HepG2 (cell line): Measurements from ENCODE around the gene AHSA1. TPM values are rescaled to one million over a fixed set of nuclear protein-coding genes. Genes with fewer than 3 reads are reported as not detected.

ENCODE experiments used
- ATAC-seq: fragments of 200-7000 bp; cut with Tn5 transposase; 3 replicates; pipeline ENCODE4 v1.9.1; 2020; ENCODE audit warnings: mild to moderate bottlenecking, moderate library complexity
- BruUV-seq: library from RNA; stranded (reverse); fragments of 400-500 nt; replicated peaks from 2 replicates; lab custom pipeline; 2021; lab: Mats Ljungman, UMichigan
- CTCF ChIA-PET: fragments of 300-600 bp; formaldehyde crosslinking; extraction: SDS; loops from one replicate; lab custom pipeline; 2021; ENCODE audit warnings: low total read pairs, inconsistent platforms, low intra/inter-chr PET ratio; lab: Yijun Ruan, JAX
- POLR2A ChIA-PET: fragments of 350-600 bp; sonication (Branson Sonifier 250); formaldehyde crosslinking; loops from one replicate; lab custom pipeline; 2020; ENCODE audit warnings: antibody characterized with exemption, inconsistent platforms; lab: Yijun Ruan, JAX
- DNase-seq: peaks from one replicate; pipeline ENCODE4 v3.0.0-alpha.2; 2015; ENCODE audit warnings: low spot score
- FAIRE-seq: peaks from 3 replicates; lab custom pipeline; 2011; peaks lifted over from hg19 to GRCh38; lab: Jason Lieb, UNC
- H2AFZ ChIP-seq: one replicate; pipeline ENCODE4 v1.6.1; 2011; ENCODE audit warnings: low read length, inconsistent platforms
- H3K27ac ChIP-seq: fragments of 300-600 bp; 3 replicates; pipeline ENCODE4 v1.8.0; 2011; ENCODE audit warnings: mixed run types, mild to moderate bottlenecking, mixed read lengths, low read length, inconsistent platforms; ENCODE audit not compliant: insufficient read depth; ENCODE audit errors: extremely low read length
- H3K27me3 ChIP-seq, 2 experiments: fragments of 200-600 bp in 1 of 2; 2 replicates in 1 of 2; 3 replicates in 1 of 2; pipeline versions ENCODE4 v1.6.0 to v1.8.0; 2011; ENCODE audit warnings: low read length in 2 of 2, mild to moderate bottlenecking in 2 of 2, moderate library complexity in 2 of 2, inconsistent platforms in 1 of 2; ENCODE audit not compliant: insufficient read depth in 2 of 2, control insufficient read depth in 1 of 2
- H3K36me3 ChIP-seq, 2 experiments: fragments of 200-600 bp in 1 of 2; replicated peaks in 1 of 2; 2 replicates in 1 of 2; 3 replicates in 1 of 2; pipeline versions ENCODE4 v1.5.1 to v1.8.0; 2011; ENCODE audit warnings: low read length in 2 of 2, inconsistent platforms in 1 of 2; ENCODE audit not compliant: insufficient read depth in 2 of 2, control insufficient read depth in 1 of 2
- H3K4me1 ChIP-seq: 2 replicates; pipeline ENCODE4 v1.5.1; 2012; ENCODE audit warnings: low read length, inconsistent platforms; ENCODE audit not compliant: insufficient read depth
- H3K4me2 ChIP-seq: 2 replicates; pipeline ENCODE4 v1.6.0; 2011; ENCODE audit warnings: low read depth, low read length, inconsistent platforms
- H3K4me3 ChIP-seq, 3 experiments: fragments of 200-600 bp in 1 of 3; sonication (generic), shearing (Covaris generic) in 1 of 3; replicated peaks in 1 of 3; 2 replicates each; pipeline ENCODE4 v1.5.1; 2011 to 2016; ENCODE audit warnings: low read length in 3 of 3, inconsistent platforms in 2 of 3, low read depth in 2 of 3, mild to moderate bottlenecking in 2 of 3, control low read depth in 1 of 3, mixed read lengths in 1 of 3; ENCODE audit not compliant: insufficient read depth in 1 of 3
- H3K79me2 ChIP-seq: one replicate; pipeline ENCODE4 v1.6.1; 2011; ENCODE audit warnings: low read length, inconsistent platforms; ENCODE audit not compliant: insufficient read depth
- H3K9ac ChIP-seq: 2 replicates; pipeline ENCODE4 v1.6.0; 2011; ENCODE audit warnings: mild to moderate bottlenecking, low read depth, low read length, inconsistent platforms; ENCODE audit not compliant: insufficient read depth
- H3K9me3 ChIP-seq: 2 replicates; pipeline ENCODE4 v1.5.1; 2012; ENCODE audit warnings: mild to moderate bottlenecking, low read length
- H4K20me1 ChIP-seq: 2 replicates; pipeline ENCODE4 v1.6.0; 2011; ENCODE audit warnings: inconsistent platforms, mild to moderate bottlenecking, low read length, moderate library complexity; ENCODE audit not compliant: insufficient read depth
- ELF3 ChIP-seq: IDR thresholded peaks from 2 replicates; pipeline ENCODE4 v1.6.1; 2016; ENCODE audit warnings: missing genetic modification reagents, missing compliant biosample characterization
- ETV6 ChIP-seq: sonication (generic); formaldehyde crosslinking; conservative IDR thresholded peaks from 2 replicates; pipeline ENCODE4 v1.4.0; 2020; ENCODE audit warnings: missing genetic modification reagents
- HMGA1 ChIP-seq: sonication (generic); formaldehyde crosslinking; conservative IDR thresholded peaks from 2 replicates; pipeline ENCODE4 v1.4.0; 2020; ENCODE audit warnings: missing genetic modification reagents
- HOXA9 ChIP-seq: sonication (generic); formaldehyde crosslinking; IDR thresholded peaks from 2 replicates; pipeline ENCODE4 v1.8.1; 2022; ENCODE audit warnings: missing genetic modification reagents, mild to moderate bottlenecking, moderate library complexity, borderline replicate concordance
- KLF16 ChIP-seq, 2 experiments: sonication (generic) in 1 of 2; formaldehyde crosslinking in 1 of 2; IDR thresholded peaks; 2 replicates each; pipeline versions ENCODE4 v1.6.1 to v1.8.0; 2016 to 2023; ENCODE audit warnings: missing genetic modification reagents in 2 of 2, missing compliant biosample characterization in 1 of 2
- MXD1 ChIP-seq: sonication (generic); formaldehyde crosslinking; IDR thresholded peaks from 2 replicates; pipeline ENCODE4 v1.4.0; 2020; ENCODE audit warnings: mild to moderate bottlenecking, missing genetic modification reagents
- NFE2 ChIP-seq: sonication (generic); formaldehyde crosslinking; IDR thresholded peaks from 2 replicates; pipeline ENCODE4 v1.4.0; 2020; ENCODE audit warnings: missing genetic modification reagents
- POGK ChIP-seq: sonication (generic); formaldehyde crosslinking; conservative IDR thresholded peaks from 2 replicates; pipeline ENCODE4 v1.8.0; 2022; ENCODE audit warnings: mild to moderate bottlenecking, moderate library complexity, missing genetic modification reagents
- SOX6 ChIP-seq, 2 experiments: fragments of 450-650 bp in 1 of 2; sonication (generic) in 1 of 2; formaldehyde crosslinking in 1 of 2; IDR thresholded peaks; 2 replicates each; pipeline versions ENCODE4 v1.4.0 to v1.6.1; 2017 to 2020; ENCODE audit warnings: antibody characterized with exemption in 1 of 2, mild to moderate bottlenecking in 1 of 2, missing genetic modification reagents in 1 of 2
- U2AF1 ChIP-seq: fragments of 200-400 bp; formaldehyde crosslinking; optimal IDR thresholded peaks from 2 replicates; pipeline ENCODE3; 2017; ENCODE audit warnings: mild to moderate bottlenecking, low read depth, low read length
- ZBTB38 ChIP-seq: sonication (generic); formaldehyde crosslinking; IDR thresholded peaks from 2 replicates; pipeline ENCODE4 v1.5.1; 2020; ENCODE audit warnings: mild to moderate bottlenecking, missing genetic modification reagents
- ZIK1 ChIP-seq: sonication (generic); formaldehyde crosslinking; IDR thresholded peaks from 2 replicates; pipeline ENCODE4 v1.5.0; 2020; ENCODE audit warnings: mild to moderate bottlenecking, low read depth, missing genetic modification reagents, borderline replicate concordance
- ZNF253 ChIP-seq: sonication (generic); formaldehyde crosslinking; IDR thresholded peaks from 2 replicates; pipeline ENCODE4 v1.8.0; 2022; ENCODE audit warnings: mild to moderate bottlenecking, missing genetic modification reagents, borderline replicate concordance
- ZNF557 ChIP-seq: sonication (generic); formaldehyde crosslinking; IDR thresholded peaks from 2 replicates; pipeline ENCODE4 v1.4.0; 2020; ENCODE audit warnings: missing genetic modification reagents
- ZNF639 ChIP-seq: conservative IDR thresholded peaks from 2 replicates; pipeline ENCODE4 v1.6.1; 2018; ENCODE audit warnings: missing genetic modification reagents
- ZNF773 ChIP-seq: sonication (generic); formaldehyde crosslinking; IDR thresholded peaks from 2 replicates; pipeline ENCODE4 v1.4.0; 2020; ENCODE audit warnings: missing genetic modification reagents, borderline replicate concordance
- ZNF883 ChIP-seq: sonication (generic); formaldehyde crosslinking; IDR thresholded peaks from 2 replicates; pipeline ENCODE4 v1.5.1; 2020; ENCODE audit warnings: mild to moderate bottlenecking, missing genetic modification reagents; ENCODE audit errors: not compliant biosample characterization
- WGBS: methylation state at CpG from one replicate; pipeline ENCODE4 v1.1.6; 2017; ENCODE audit warnings: low lambda C conversion rate; 5-methylcytosine and 5-hydroxymethylcytosine counted together
- in situ Hi-C: cut with HindIII; loops from 2 replicates; pipeline ENCODE4 v1.10.0; 2017; ENCODE audit warnings: low pct_unique_long_range_greater_than_20kb; ENCODE audit not compliant: extremely low pct_ligation_motif_present
- intact Hi-C: fragments of 100-400 bp; cut with micrococcal nuclease; formaldehyde crosslinking; loops from one replicate; pipeline ENCODE4 v1.10.0; 2022; ENCODE audit not compliant: unreplicated experiment
- polyA plus RNA-seq, 8 experiments: library from polyadenylated mRNA; depleted of rRNA in 3 of 8; stranded (reverse) in 7 of 8; unstranded in 1 of 8; fragments of >200 nt; fragmentation: Illumina TruSeq in 4 of 8; extraction: Trizol in 4 of 8; gene quantifications; 2 replicates each; pipeline versions ENCODE4 v1.2.1 to v1.2.3, GENCODE V29; 2011 to 2016; ENCODE audit warnings: low read depth in 4 of 8, missing spikeins in 1 of 8, mixed read lengths in 1 of 8; ENCODE audit not compliant: insufficient read depth in 1 of 8
- total RNA-seq, 5 experiments: library from RNA; depleted of rRNA; stranded (reverse); fragments of >200 nt; fragmentation: Illumina TruSeq; extraction: Trizol; gene quantifications; 2 replicates each; pipeline ENCODE4 v1.2.3, GENCODE V29; 2016; ENCODE audit warnings: low read depth in 1 of 5

The AHSA1 gene
- total and polyA plus RNA-seq, 2 of the 13 experiments (the other 11 are each of a cell fraction or from before 2014, with no cell fraction given) = 113 to 241 TPM

- ChIA-PET POLR2A (interaction anchor here (0.6 to 2.7 kb wide), 5 partner anchors 12 to 136 kb away, joined by 3 to 10 read pairs (median 7); partner anchors contain the start of genes GSTZ1, ISM2 and POMT2), CTCF (interaction anchor here (1.5 kb wide), 1 partner anchor 94 kb away, joined by 4 read pairs; no protein-coding TSS in a partner anchor)
- peaks cover 48% of the 10 kb centered on the region for H3K79me2 ChIP-seq
- intact Hi-C loops = loop anchor here (1.0 to 5.0 kb wide), 2 partner anchors 80 to 135 kb away; partner anchors contain the start of genes GSTZ1, POMT2, SAMD15 and TMED8
- H3K4me1 ChIP-seq = peaks cover 35% of the 10 kb centered on the region
- ATAC-seq (peak; percentile 49), FAIRE-seq (no peak), DNase-seq (no peak)
- H3K36me3 ChIP-seq = peaks cover 16 to 24% of the 10 kb centered on the region in 2 experiments
- H3K9ac ChIP-seq = peak overlapping the region; percentile 89
- WGBS = 0% methylated on average over 12 of the region's 18 CpGs
- H4K20me1 ChIP-seq = peaks cover 8% of the 10 kb centered on the region
- peak overlapping the region; percentile 73 for H3K4me2 ChIP-seq
- peak overlapping the region; percentile 75 to 98 (median 90) for H3K4me3 ChIP-seq
- H3K27me3 ChIP-seq = no peaks in the 10 kb centered on the region; a peak in 1 of 5 replicates
- H3K27ac ChIP-seq = peak overlapping the region; percentile 67
- in situ Hi-C loops = loop anchor here (5.0 kb wide), 1 partner anchor 95 kb away; no protein-coding TSS in a partner anchor
- no peaks in the 10 kb centered on the region for H3K9me3 ChIP-seq
- BruUV-seq = TSS peak; percentile 80
- peak overlapping the region; percentile 34 for H2AFZ ChIP-seq
- TF ChIP-seq ZIK1 (CRISPR knock-in tag) (peak; percentile 14; the same call in 1 of the 2 replicates), HMGA1 (CRISPR knock-in tag) (no peak), ZNF253 (CRISPR knock-in tag) (no peak), ETV6 (CRISPR knock-in tag) (0 out of 2 replicates have a peak, but pooled peaks have one; percentile 7), ZNF639 (CRISPR knock-in tag) (no peak), SOX6 (IDR thresholded peaks at IDR 0.05) (no peak), SOX6 (CRISPR knock-in tag; IDR thresholded peaks at IDR 0.05) (no peak), U2AF1 (no peak), ZNF773 (no peak), NFE2 (CRISPR knock-in tag) (no peak), KLF16 (CRISPR knock-in tag; IDR thresholded peaks at IDR 0.05) (0 out of 4 replicates have a peak, but pooled peaks of 1 of the 2 experiments have one; percentile 67), POGK (CRISPR knock-in tag) (peak; percentile 51; the same call in 1 of the 2 replicates), MXD1 (0 out of 2 replicates have a peak, but pooled peaks have one; percentile 5), HOXA9 (CRISPR knock-in tag) (no peak), ZNF557 (no peak), ZNF883 (CRISPR knock-in tag) (peak; percentile 6), ZBTB38 (CRISPR knock-in tag) (0 out of 2 replicates have a peak, but pooled peaks have one; percentile 23), ELF3 (CRISPR knock-in tag) (no peak; the same call in 1 of the 2 replicates)
These were observed 775 bp upstream of the AHSA1 start for GRCh38 chr14:77457115-77457521.
